Measurements from ENCODE around the gene CLASRP. TPM values are rescaled to one million over a fixed set of nuclear protein-coding genes. Genes with fewer than 3 reads are reported as not detected.
"Not testable (repeated sequence)": the region's sequence is repeated elsewhere in the genome, so short reads cannot be mapped to it uniquely, and the experiment has no call there.

Gene CLASRP
- total RNA-seq, 1 donor from 2014 or later = 119 TPM

- Mint-ChIP-seq H3K36me3 (ENCODE audit: low read depth) (no peaks in the 10 kb centered on the region), H3K4me3 (no peak overlapping the region), H3K9me3 (no peaks in the 10 kb centered on the region), H3K4me1 (peaks cover 27% of the 10 kb centered on the region), H3K27ac (ENCODE audit: unreplicated experiment) (no peak overlapping the region), H3K27me3 (ENCODE audit: low read depth) (no peaks in the 10 kb centered on the region)
- DNase-seq (ENCODE audit: low read depth, low spot score) = no peak
- no peak for TF ChIP-seq CTCF (conservative IDR thresholded peaks at IDR 0.05)
Measured at GRCh38 chr19:45104658-45105349, 66.0 kb downstream of the CLASRP start.

- H3K27me3 Mint-ChIP-seq (ENCODE audit: low read depth); H3K27ac Mint-ChIP-seq (ENCODE audit: unreplicated experiment); H3K9me3 Mint-ChIP-seq; DNase-seq (ENCODE audit: low read depth, low spot score); H3K4me3 Mint-ChIP-seq; H3K36me3 Mint-ChIP-seq (ENCODE audit: low read depth): not testable (repeated sequence)
- peaks cover 17% of the 10 kb centered on the region for H3K4me1 Mint-ChIP-seq
Measured at GRCh38 chr19:45106363-45106762, 67.5 kb downstream of the CLASRP start.

GRCh38 chr19:45107621-45108150 lies 68.8 kb downstream of the CLASRP start:
- no peak overlapping the region for H3K27ac Mint-ChIP-seq (ENCODE audit: unreplicated experiment)

GRCh38 chr19:45110851-45111266 lies 72.0 kb downstream of the CLASRP start:
- no peak for DNase-seq (ENCODE audit: low read depth, low spot score)
- H3K27ac Mint-ChIP-seq (ENCODE audit: unreplicated experiment) = no peak overlapping the region
- no peaks in the 10 kb centered on the region for H3K4me1 Mint-ChIP-seq
- no peak overlapping the region for H3K4me3 Mint-ChIP-seq
- H3K36me3 Mint-ChIP-seq (ENCODE audit: low read depth) = no peaks in the 10 kb centered on the region
- no peak for TF ChIP-seq CTCF (conservative IDR thresholded peaks at IDR 0.05)
- no peaks in the 10 kb centered on the region for H3K27me3 Mint-ChIP-seq (ENCODE audit: low read depth)
- no peaks in the 10 kb centered on the region for H3K9me3 Mint-ChIP-seq

More at GRCh38 chr19:45107621-45108150, 68.8 kb downstream of the CLASRP start:
- Mint-ChIP-seq H3K4me1 (peaks cover 17% of the 10 kb centered on the region), H3K9me3 (no peaks in the 10 kb centered on the region), H3K4me3 (no peak overlapping the region), H3K27me3 (ENCODE audit: low read depth) (no peaks in the 10 kb centered on the region), H3K36me3 (ENCODE audit: low read depth) (no peaks in the 10 kb centered on the region)
- TF ChIP-seq CTCF (conservative IDR thresholded peaks at IDR 0.05) = no peak
- no peak for DNase-seq (ENCODE audit: low read depth, low spot score)

GRCh38 chr19:45112111-45112827 lies 73.4 kb downstream of the CLASRP start:
- no peak overlapping the region for H3K4me3 Mint-ChIP-seq
- H3K4me1 Mint-ChIP-seq = peaks cover 4% of the 10 kb centered on the region
- no peak overlapping the region for H3K27ac Mint-ChIP-seq (ENCODE audit: unreplicated experiment)
- no peak for DNase-seq (ENCODE audit: low read depth, low spot score)
- no peaks in the 10 kb centered on the region for H3K36me3 Mint-ChIP-seq (ENCODE audit: low read depth)
- peak; percentile 20 for TF ChIP-seq CTCF (conservative IDR thresholded peaks at IDR 0.05)
- no peaks in the 10 kb centered on the region for H3K9me3 Mint-ChIP-seq
- no peaks in the 10 kb centered on the region for H3K27me3 Mint-ChIP-seq (ENCODE audit: low read depth)

- H3K4me1 Mint-ChIP-seq = peaks cover 5% of the 10 kb centered on the region
- H3K4me3 Mint-ChIP-seq = no peak overlapping the region
Measured at GRCh38 chr19:45113628-45114027, 74.8 kb downstream of the CLASRP start.

More at GRCh38 chr19:45113628-45114027, 74.8 kb downstream of the CLASRP start:
- no peak for TF ChIP-seq CTCF (conservative IDR thresholded peaks at IDR 0.05)
- Mint-ChIP-seq H3K27ac (ENCODE audit: unreplicated experiment) (no peak overlapping the region), H3K36me3 (ENCODE audit: low read depth) (no peaks in the 10 kb centered on the region), H3K9me3 (no peaks in the 10 kb centered on the region), H3K27me3 (ENCODE audit: low read depth) (no peaks in the 10 kb centered on the region)
- DNase-seq (ENCODE audit: low read depth, low spot score) = no peak
